HG03175 (cell line): ENCODE data around the gene SMIM13.
A peak's percentile ranks its signal among the peaks of the same experiment; 100 is the strongest.

Source experiments
- ATAC-seq: cut with Tn5 transposase; IDR thresholded peaks from one replicate; pipeline ENCODE4 v1.9.1; 2021; ENCODE audit warnings: mild to moderate bottlenecking, moderate library complexity; ENCODE audit not compliant: unreplicated experiment

The SMIM13 gene

GRCh38 chr6:11149551-11149950, 55.9 kb downstream of the SMIM13 start:
- no peak for ATAC-seq

- ATAC-seq = no peak
Measured at GRCh38 chr6:11151488-11151887, 57.9 kb downstream of the SMIM13 start.

DNA sequence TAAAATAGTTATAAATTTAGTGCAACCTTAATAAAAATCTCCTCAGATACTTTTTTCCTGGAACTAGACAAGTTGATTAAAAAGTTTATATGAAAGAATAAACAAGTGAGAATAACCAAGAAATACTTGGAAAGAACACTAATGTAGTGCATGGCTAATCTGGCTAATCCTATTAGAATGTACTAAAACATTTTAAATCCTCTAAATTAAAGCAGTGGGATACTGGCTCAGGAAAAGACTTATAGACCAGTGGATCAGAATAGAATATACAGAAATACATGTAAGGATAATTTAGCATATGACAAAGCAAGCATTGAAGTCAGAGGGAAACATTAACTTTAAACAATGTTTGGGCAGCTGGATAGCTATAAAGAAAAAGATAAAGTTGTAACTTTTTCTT, 58.9 kb downstream of the SMIM13 start:
- ATAC-seq = no peak

- no peak for ATAC-seq
Measured at GRCh38 chr6:11153447-11153846, 59.8 kb downstream of the SMIM13 start.

GRCh38 chr6:11155589-11155988, 62.0 kb downstream of the SMIM13 start:
- no peak for ATAC-seq

DNA sequence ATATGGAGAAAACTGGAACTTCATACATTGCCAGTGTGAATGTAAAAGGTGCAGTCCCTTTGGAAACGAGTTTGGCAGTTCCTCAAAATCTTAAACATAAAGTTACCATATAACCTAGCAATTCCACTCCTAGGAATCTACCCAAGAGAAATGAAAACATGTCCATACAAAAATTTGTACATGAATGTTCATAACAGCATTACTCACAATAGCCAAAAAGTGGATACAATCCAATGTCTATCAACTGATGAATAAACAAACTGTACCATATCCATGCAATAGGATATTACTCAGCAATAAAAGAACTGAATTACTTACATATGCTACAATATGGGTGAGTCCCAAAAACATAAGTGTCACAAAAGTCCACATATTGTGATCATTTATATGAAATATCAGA, 66.6 kb downstream of the SMIM13 start:
- ATAC-seq = no peak

- ATAC-seq = no peak
Measured at GRCh38 chr6:11161031-11161956, 67.7 kb downstream of the SMIM13 start.

DNA sequence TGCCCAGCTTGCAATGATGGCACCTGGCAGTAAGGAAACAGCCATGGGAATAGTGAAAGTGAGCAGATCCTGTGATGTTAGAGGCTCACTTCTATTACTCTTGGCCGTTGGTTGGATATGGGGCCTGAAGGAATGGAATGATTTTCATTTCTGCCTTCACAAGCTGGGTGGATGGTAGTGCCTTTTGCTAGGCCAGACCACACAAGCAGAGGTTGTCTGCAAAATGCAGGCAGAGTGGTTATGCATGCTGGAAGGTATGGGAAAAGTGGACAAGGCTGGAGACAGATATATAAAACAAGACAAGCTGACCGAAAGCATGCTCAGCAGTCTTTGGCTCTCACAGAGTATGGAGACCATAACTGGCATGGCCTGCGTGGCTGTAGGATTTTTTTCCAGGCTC, 68.6 kb downstream of the SMIM13 start:
- ATAC-seq = no peak

DNA sequence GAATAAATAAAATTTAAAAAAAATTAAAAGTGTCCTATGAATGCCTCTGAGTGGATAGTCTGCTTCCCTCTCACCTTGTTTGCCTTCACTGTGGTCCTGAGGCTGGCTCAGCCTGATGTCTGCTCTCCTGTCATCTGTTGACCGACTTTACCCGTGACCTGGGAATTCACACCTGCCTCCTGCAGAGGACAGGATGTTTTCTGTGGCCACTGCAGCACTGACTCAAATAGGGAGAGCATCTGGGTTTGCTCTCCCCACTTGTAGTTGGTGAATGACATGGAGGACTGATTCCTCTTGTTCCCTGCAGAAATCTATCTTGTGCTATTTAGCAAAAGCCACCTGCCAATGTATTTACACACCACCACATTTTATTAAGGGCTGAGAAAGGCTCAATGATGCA, 70.3 kb downstream of the SMIM13 start:
- peak; percentile 41 for ATAC-seq

- ATAC-seq = no peak
Measured at GRCh38 chr6:11164717-11165646, 71.3 kb downstream of the SMIM13 start.

DNA sequence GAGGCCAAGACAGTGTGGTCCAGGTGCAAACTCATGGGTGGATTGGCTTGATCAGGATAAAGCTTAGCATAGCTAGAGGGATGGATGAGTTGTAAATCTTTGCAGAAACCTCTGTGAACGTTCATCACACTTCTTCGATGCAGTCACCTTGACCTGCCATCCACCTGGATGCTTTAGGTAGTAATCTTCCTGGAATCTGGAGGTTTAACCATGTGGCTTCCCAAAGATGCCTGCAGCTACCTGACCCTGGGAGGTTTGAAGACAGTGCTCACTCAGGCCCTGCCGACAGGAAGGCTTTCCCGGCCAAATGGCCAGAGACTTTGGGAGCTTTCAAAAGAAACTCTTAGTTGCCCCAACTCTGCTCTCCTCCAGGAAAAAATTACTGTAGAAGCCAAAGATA, 73.3 kb downstream of the SMIM13 start:
- ATAC-seq = no peak

DNA sequence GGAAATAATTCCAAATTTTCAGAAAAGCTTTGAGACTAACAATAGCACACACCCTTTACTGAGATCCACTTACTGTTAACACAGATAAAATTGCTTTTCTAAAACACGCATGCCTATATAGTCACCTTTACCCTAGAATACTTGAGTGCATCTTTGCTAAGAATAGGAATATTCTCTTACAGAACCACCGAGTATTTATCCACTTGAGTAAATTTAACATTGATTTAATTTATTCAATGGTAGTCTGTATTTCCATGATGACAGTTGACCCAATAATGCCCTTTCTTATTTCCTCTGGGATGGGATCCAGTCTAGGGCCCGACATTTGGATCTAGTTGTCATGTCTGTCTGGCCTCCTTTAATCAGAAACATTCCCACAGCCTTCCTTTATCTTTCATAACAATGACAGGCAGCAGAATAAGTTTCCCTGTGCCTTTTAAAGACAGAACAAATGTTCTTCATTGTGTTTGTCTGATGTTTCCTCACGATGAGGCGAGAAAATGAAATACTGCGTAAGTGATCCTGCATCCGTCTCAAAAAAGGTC, 74.5 kb downstream of the SMIM13 start:
- ATAC-seq = no peak

DNA sequence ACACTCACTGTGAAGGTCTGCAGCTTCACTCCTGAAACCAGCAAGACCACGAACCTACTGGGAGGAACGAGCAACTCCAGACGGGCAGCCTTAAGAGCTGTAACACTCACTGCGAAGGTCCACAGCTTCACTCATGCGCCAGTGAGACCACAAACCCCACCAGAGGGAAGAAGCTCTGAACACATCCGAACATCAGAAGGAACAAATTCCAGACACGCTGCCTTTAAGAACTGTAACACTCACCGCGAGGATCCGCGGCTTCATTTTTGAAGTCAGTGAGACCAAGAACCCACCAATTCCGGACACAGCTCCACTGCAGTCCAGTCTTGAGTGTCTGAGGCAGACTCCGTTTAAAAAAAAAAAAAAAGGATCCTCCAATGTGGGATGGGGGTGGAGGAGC, 78.3 kb downstream of the SMIM13 start:
- ATAC-seq = no peak

DNA sequence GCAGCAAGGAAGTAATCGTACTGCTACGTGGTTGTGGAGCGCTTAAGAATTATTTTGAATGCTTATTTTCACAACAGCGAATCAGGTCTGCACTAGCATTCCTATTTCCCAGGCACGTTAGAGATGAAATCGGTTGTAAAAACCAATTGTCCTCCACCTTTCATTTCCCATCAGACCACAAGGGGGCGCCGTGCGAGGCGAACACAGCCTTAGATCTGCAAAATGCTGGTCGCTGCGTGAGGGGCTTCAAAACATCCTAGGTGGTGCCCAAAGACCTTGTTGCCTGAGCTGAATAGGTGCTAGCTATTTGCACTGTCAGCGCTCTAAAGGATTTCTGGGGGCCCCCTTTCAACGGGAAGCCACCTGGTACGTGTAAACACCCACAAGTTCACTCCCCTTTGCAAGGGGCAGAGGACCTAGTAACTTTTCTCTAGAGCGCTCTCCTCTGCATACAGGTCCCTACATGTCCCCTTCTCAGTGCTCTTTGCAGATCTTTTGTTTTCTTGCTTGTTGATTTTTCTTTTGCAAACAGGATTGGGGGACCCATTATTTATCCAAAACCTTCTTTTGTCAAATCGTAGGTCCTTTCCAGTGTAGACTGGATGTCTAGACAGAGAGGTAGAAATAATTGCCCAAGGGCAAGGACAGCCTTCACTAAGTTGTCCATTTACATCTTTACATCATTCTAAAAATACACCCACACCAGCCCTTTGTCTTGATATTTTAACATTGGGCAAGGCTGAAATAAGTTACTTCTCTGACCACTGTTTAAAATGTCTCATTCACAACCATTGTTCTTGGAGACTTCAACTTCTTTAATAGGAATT, 79.1 kb downstream of the SMIM13 start:
- ATAC-seq = peak; percentile 73

- no peak for ATAC-seq
Measured at GRCh38 chr6:11174242-11174611, 80.6 kb downstream of the SMIM13 start.

DNA sequence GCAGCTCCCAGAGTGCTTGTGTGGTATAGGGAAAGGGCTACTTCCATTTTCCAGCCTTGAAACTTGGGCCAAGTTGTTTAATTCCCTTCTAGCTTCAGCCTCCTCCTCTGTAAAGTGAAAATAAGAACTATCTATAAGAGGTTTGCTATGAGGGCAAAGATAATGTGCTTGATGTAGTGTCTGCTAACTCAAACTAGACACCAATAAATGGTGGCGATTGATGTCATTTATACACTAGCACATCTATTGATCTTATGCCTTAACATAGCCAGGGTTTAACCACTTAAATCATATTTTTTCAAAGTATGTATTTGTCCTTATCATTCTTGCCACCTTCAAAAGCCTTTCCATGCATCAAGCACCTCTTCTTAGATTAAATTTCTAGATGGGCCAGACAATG, 83.6 kb downstream of the SMIM13 start:
- ATAC-seq = no peak

- ATAC-seq = no peak
Measured at GRCh38 chr6:11179088-11179418, 85.4 kb downstream of the SMIM13 start.

- no peak for ATAC-seq
Measured at GRCh38 chr6:11179419-11180202, 86.0 kb downstream of the SMIM13 start.

DNA sequence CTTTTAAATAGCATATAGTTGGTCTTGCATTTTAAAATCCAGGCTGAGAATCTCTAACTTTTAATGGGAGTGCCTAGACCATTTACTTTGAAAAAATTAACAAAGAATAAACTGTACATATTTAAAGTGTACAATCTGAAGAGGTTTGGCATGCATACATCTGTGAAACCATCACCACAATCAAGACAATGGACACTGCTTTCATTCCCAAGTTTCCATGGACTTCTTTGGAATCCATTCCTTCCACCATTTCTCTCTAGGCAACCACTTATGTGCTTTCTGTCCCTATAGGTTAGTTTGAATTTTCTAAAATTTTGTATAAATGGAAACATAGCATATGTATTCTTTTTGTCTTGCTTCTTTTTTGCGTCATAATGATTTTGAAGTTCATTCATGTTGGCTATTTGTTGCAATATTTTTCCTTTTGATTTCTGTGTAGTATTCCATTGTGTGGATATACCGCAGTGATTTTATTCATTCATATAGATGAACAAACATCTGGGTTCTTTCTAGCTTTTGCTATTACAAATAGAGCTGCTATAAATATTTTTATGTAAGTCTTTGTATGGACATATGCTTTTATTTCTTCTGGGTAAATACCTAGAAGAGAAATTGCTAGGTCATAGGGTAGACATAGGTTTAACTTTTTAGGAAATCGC, 88.0 kb downstream of the SMIM13 start:
- ATAC-seq = no peak
